Effector memory CD4-positive, alpha-beta T cell (primary cell): Measurements from ENCODE around the gene KDM4C.
"Not testable (repeated sequence)": the region's sequence is repeated elsewhere in the genome, so short reads cannot be mapped to it uniquely, and the experiment has no call there.

ENCODE experiments used
- DNase-seq, 3 donors: peaks; one replicate each; pipeline ENCODE4 v3.0.0-alpha.2; 2020
- H3K27ac ChIP-seq: 2 replicates; pipeline ENCODE4 v1.7.0; 2013; ENCODE audit warnings: mild to moderate bottlenecking, low read length, moderate library complexity; ENCODE audit not compliant: insufficient read depth, poor library complexity, severe bottlenecking
- H3K27me3 ChIP-seq: replicated peaks from 2 replicates; pipeline ENCODE4 v1.7.0; 2013; ENCODE audit warnings: mild to moderate bottlenecking, low read length; ENCODE audit not compliant: insufficient read depth, control insufficient read depth, poor library complexity, severe bottlenecking
- H3K36me3 ChIP-seq: 2 replicates; pipeline ENCODE4 v1.7.0; 2013; ENCODE audit warnings: mild to moderate bottlenecking, low read length, moderate library complexity; ENCODE audit not compliant: control insufficient read depth, insufficient read depth
- H3K4me1 ChIP-seq: 2 replicates; pipeline ENCODE4 v1.7.0; 2013; ENCODE audit warnings: low read length, mild to moderate bottlenecking; ENCODE audit not compliant: control insufficient read depth, insufficient read depth, poor library complexity, severe bottlenecking
- H3K4me3 ChIP-seq: 2 replicates; pipeline ENCODE4 v1.7.0; 2013; ENCODE audit warnings: low read length, low read depth, mild to moderate bottlenecking; ENCODE audit not compliant: insufficient read depth, poor library complexity, severe bottlenecking
- H3K9me3 ChIP-seq: 2 replicates; pipeline ENCODE4 v1.7.0; 2013; ENCODE audit warnings: mild to moderate bottlenecking, low read length, moderate library complexity; ENCODE audit not compliant: control insufficient read depth

The KDM4C gene

DNA sequence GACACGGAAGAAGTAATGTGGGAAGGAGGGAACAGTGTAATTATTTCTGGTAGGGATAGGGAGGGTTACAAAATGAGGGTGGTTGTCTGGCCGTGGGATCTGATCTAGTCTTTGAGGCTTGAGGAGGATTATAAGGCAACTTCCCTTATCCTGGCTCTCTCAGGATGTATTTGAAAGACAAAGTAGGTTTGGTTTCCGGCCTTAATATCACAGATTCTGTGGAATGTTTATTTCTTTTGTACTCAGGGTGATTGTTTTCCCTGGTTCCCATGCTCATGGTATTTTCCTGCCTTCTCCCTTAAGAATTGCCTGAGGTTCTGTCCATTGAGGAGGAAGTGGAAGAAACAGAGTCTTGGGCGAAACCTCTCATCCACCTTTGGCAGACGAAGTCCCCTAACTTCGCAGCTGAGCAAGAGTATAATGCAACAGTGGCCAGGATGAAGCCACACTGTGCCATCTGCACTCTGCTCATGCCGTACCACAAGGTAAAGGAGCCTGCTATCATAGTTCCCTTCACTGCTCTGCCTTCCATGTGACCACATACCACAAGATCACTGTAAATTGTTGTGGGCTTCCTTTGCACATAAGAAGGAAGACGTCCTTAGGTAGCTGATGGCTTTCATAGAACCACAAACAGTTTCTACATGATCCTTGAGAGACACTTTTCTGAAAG is 253.8 kb downstream of the KDM4C start:
- H3K4me3 ChIP-seq, result no peak overlapping the region
- H3K27me3 ChIP-seq, result no peaks in the 10 kb centered on the region
- peaks cover 3% of the 10 kb centered on the region for H3K9me3 ChIP-seq
- H3K4me1 ChIP-seq, result no peaks in the 10 kb centered on the region
- DNase-seq, result no peak
- H3K27ac ChIP-seq, result no peak overlapping the region
- peaks cover 62% of the 10 kb centered on the region for H3K36me3 ChIP-seq

GRCh38 chr9:7027996-7028395 is 270.2 kb downstream of the KDM4C start:
- H3K27ac ChIP-seq, result no peak overlapping the region
- H3K4me3 ChIP-seq, result no peak overlapping the region
- no peak for DNase-seq
- H3K36me3 ChIP-seq, result peaks cover 24% of the 10 kb centered on the region
- H3K9me3 ChIP-seq, result no peaks in the 10 kb centered on the region
- no peaks in the 10 kb centered on the region for H3K4me1 ChIP-seq
- no peaks in the 10 kb centered on the region for H3K27me3 ChIP-seq

- no peaks in the 10 kb centered on the region for H3K9me3 ChIP-seq
- DNase-seq, result no peak
Observed at GRCh38 chr9:7028591-7028990, 270.8 kb downstream of the KDM4C start.

DNA sequence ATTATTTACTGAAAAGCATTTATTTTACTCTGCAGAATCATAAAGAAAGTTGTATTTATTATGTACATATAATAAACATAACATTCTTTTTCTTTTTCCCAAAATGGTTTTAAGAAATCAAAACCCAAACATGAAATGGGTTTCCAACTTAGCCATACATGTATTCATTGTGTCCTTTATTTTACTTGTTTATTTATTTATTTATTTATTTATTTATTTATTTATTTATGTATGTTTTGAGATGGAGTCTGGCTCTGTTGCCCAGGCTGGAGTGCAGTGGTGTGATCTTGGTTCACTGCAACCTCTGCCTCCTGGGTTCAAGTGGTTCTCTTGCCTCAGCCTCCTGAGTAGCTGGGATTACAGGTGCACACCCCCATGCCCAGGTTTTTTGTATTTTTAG is 273.2 kb downstream of the KDM4C start:
- not testable (repeated sequence) for DNase-seq, H3K4me1 ChIP-seq, H3K4me3 ChIP-seq, H3K27me3 ChIP-seq, H3K9me3 ChIP-seq, H3K27ac ChIP-seq
- H3K36me3 ChIP-seq, result peaks cover 22% of the 10 kb centered on the region

More at GRCh38 chr9:7028591-7028990, 270.8 kb downstream of the KDM4C start:
- Histone ChIP-seq H3K36me3 (peaks cover 24% of the 10 kb centered on the region), H3K27ac (no peak overlapping the region), H3K27me3 (no peaks in the 10 kb centered on the region), H3K4me3 (no peak overlapping the region), H3K4me1 (no peaks in the 10 kb centered on the region)

DNA sequence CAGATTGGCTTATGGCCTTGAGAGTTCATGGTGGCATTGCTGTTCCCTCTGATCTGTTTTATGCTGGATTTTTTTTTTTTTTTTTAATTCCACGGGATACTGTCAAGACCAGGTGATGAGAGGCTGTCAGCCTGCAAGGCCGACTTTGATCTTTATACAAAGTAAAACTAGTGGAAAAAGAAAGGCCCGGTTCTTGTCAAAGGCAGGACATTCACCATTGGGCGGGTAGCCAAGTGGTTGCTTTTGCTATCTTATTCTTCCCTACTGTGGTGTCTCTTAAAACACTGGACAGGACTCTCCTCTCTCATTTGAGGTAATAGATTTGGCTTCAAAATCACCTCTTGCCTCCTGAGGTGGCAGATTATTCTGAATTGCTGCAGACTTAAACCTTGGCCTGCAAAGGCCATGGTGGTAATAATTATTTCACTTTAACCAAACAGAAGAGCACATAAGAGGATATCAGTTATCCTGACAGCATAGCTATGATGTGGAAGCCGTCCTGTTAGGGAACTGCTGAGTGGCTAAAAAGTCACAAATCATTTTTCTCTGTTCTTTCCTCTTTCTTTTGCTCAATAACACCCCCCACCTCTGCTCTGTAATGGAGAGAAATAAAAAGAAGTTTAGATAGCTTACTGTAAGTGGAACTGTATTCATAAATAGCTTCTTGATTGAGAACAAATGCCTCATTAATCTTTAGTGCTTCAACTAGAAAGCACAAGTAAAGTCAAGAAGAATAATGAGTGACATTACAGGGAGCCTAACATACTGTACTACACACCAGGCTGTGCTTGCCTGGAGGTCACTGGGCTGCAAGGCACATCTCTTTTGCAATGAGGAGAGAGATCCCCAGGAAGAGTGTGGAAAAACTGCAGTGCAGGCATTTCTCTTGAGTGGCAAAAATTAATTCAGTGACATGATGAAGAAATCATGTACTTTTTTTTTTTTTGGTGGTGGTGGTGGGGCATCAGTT is 275.6 kb downstream of the KDM4C start:
- H3K4me1 ChIP-seq, result no peaks in the 10 kb centered on the region

GRCh38 chr9:7037176-7037575 is 279.4 kb downstream of the KDM4C start:
- no peaks in the 10 kb centered on the region for H3K9me3 ChIP-seq
- H3K4me1 ChIP-seq, result no peaks in the 10 kb centered on the region
- peaks cover 3% of the 10 kb centered on the region for H3K36me3 ChIP-seq

More for the DNA sequence above, 275.6 kb downstream of the KDM4C start:
- H3K27ac ChIP-seq, result no peak overlapping the region
- peaks cover 2% of the 10 kb centered on the region for H3K36me3 ChIP-seq
- no peak overlapping the region for H3K4me3 ChIP-seq
- H3K27me3 ChIP-seq, result no peaks in the 10 kb centered on the region
- DNase-seq, result no peak
- no peaks in the 10 kb centered on the region for H3K9me3 ChIP-seq

GRCh38 chr9:7042124-7042523 is 284.4 kb downstream of the KDM4C start:
- Histone ChIP-seq H3K27me3 (no peaks in the 10 kb centered on the region), H3K36me3 (peaks cover 6% of the 10 kb centered on the region)

More at GRCh38 chr9:7037176-7037575, 279.4 kb downstream of the KDM4C start:
- Histone ChIP-seq H3K27me3 (no peaks in the 10 kb centered on the region), H3K27ac (no peak overlapping the region), H3K4me3 (no peak overlapping the region)
- no peak for DNase-seq

DNA sequence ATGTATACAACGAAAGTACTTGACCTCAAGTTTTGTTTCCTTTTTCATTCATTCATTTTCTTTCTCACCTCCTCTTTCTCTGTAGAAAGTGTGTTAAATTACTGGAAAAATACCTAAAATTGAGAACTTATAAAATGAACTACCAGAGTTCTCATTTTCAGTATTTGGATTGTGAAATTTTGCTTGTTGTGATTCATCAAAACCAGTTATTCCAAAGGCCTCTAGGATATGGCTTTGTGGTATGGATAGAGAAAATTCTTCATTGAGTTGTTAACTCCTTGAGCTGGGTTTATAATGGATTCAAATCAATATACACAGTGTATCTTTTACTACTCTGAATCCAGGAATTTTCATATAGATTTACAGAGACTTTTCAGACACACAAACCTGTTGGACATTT is 287.6 kb downstream of the KDM4C start:
- H3K4me3 ChIP-seq, result no peak overlapping the region
- H3K27ac ChIP-seq, result no peak overlapping the region
- no peaks in the 10 kb centered on the region for H3K27me3 ChIP-seq
- H3K4me1 ChIP-seq, result no peaks in the 10 kb centered on the region
- peaks cover 15% of the 10 kb centered on the region for H3K36me3 ChIP-seq
- no peaks in the 10 kb centered on the region for H3K9me3 ChIP-seq
- DNase-seq, result no peak

More at GRCh38 chr9:7042124-7042523, 284.4 kb downstream of the KDM4C start:
- Histone ChIP-seq H3K4me1 (no peaks in the 10 kb centered on the region), H3K4me3 (no peak overlapping the region), H3K27ac (no peak overlapping the region), H3K9me3 (no peaks in the 10 kb centered on the region)
- no peak for DNase-seq

GRCh38 chr9:7051711-7052110 is 293.9 kb downstream of the KDM4C start:
- no peaks in the 10 kb centered on the region for H3K9me3 ChIP-seq
- H3K4me1 ChIP-seq, result no peaks in the 10 kb centered on the region
- no peak overlapping the region for H3K27ac ChIP-seq
- no peak for DNase-seq
- no peaks in the 10 kb centered on the region for H3K27me3 ChIP-seq
- no peak overlapping the region for H3K4me3 ChIP-seq
- H3K36me3 ChIP-seq, result peaks cover 29% of the 10 kb centered on the region

GRCh38 chr9:7053903-7054302 is 296.1 kb downstream of the KDM4C start:
- no peaks in the 10 kb centered on the region for H3K4me1 ChIP-seq
- no peaks in the 10 kb centered on the region for H3K27me3 ChIP-seq
- no peaks in the 10 kb centered on the region for H3K9me3 ChIP-seq
- DNase-seq, result no peak
- peaks cover 29% of the 10 kb centered on the region for H3K36me3 ChIP-seq
- H3K4me3 ChIP-seq, result no peak overlapping the region
- no peak overlapping the region for H3K27ac ChIP-seq
